Measurements from ENCODE around the gene SNCB. TPM values are rescaled to one million over a fixed set of nuclear protein-coding genes. Genes with fewer than 3 reads are reported as not detected.

SNCB gene
- total RNA-seq, 6 experiments from 2014 or later = not detected

- Histone ChIP-seq H3K36me3 (no peaks in the 10 kb centered on the region), H3K4me3 (no peak overlapping the region), H3K4me1 (no peaks in the 10 kb centered on the region), H3K9me3 (no peaks in the 10 kb centered on the region), H3K27ac (no peak overlapping the region), H3K27me3 (no peaks in the 10 kb centered on the region)
- TF ChIP-seq POLR2A (IDR thresholded peaks at IDR 0.05) (no peak), CTCF (IDR thresholded peaks at IDR 0.05) (no peak)
- peak in 1 of 3 donors; percentile 27 for DNase-seq
- WGBS (ENCODE audit: insufficient coverage, low coverage, low lambda C conversion rate, missing lambda C conversion rate) = 53% methylated on average over 12 of the region's 18 CpGs
- intact Hi-C loops (cut with DNase I) = no loop called here
- no peak for ATAC-seq
These were observed 41.8 kb upstream of the SNCB start for GRCh38 chr5:176671890-176672747.

GRCh38 chr5:176671399-176671798 is 41.1 kb upstream of the SNCB start:
- DNase-seq = peak in 1 of 3 donors; percentile 20
- H3K27ac ChIP-seq = no peak overlapping the region
- H3K4me3 ChIP-seq = no peak overlapping the region
- no peaks in the 10 kb centered on the region for H3K9me3 ChIP-seq
- 63% methylated on average over 3 of the region's 4 CpGs for WGBS (ENCODE audit: insufficient coverage, low coverage, low lambda C conversion rate, missing lambda C conversion rate)
- TF ChIP-seq CTCF (IDR thresholded peaks at IDR 0.05) (no peak), POLR2A (IDR thresholded peaks at IDR 0.05) (no peak)
- H3K27me3 ChIP-seq = no peaks in the 10 kb centered on the region
- intact Hi-C loops (cut with DNase I) = no loop called here
- H3K36me3 ChIP-seq = no peaks in the 10 kb centered on the region
- no peak for ATAC-seq
- no peaks in the 10 kb centered on the region for H3K4me1 ChIP-seq

GRCh38 chr5:176670449-176670848 is 40.1 kb upstream of the SNCB start:
- WGBS (ENCODE audit: insufficient coverage, low coverage, low lambda C conversion rate, missing lambda C conversion rate) = 69% methylated on average over 4 of the region's 8 CpGs
- no peaks in the 10 kb centered on the region for H3K27me3 ChIP-seq
- intact Hi-C loops (cut with DNase I) = no loop called here
- H3K4me1 ChIP-seq = no peaks in the 10 kb centered on the region
- no peaks in the 10 kb centered on the region for H3K36me3 ChIP-seq
- TF ChIP-seq POLR2A (IDR thresholded peaks at IDR 0.05) = no peak
- no peak for TF ChIP-seq CTCF (IDR thresholded peaks at IDR 0.05)
- H3K4me3 ChIP-seq = no peak overlapping the region
- H3K27ac ChIP-seq = no peak overlapping the region
- no peaks in the 10 kb centered on the region for H3K9me3 ChIP-seq
- DNase-seq = peak in 1 of 3 donors; percentile 23
- no peak for ATAC-seq

GRCh38 chr5:176667637-176668036 is 37.3 kb upstream of the SNCB start:
- intact Hi-C loops (cut with DNase I) = no loop called here
- ATAC-seq = no peak
- no peaks in the 10 kb centered on the region for H3K27me3 ChIP-seq
- H3K4me1 ChIP-seq = peaks cover 0 to 6% (median 2%) of the 10 kb centered on the region in 4 donors
- no peaks in the 10 kb centered on the region for H3K9me3 ChIP-seq
- WGBS (ENCODE audit: insufficient coverage, low coverage, low lambda C conversion rate, missing lambda C conversion rate) = 42% methylated on average over 7 of the region's 7 CpGs
- no peaks in the 10 kb centered on the region for H3K36me3 ChIP-seq
- H3K27ac ChIP-seq = no peak overlapping the region
- H3K4me3 ChIP-seq = no peak overlapping the region
- no peak for TF ChIP-seq POLR2A (IDR thresholded peaks at IDR 0.05)
- TF ChIP-seq CTCF (IDR thresholded peaks at IDR 0.05) = no peak
- peak in 1 of 3 donors; percentile 16 for DNase-seq

All from right lobe of liver (tissue), 6 donors.